ENCODE results near the gene HOXA7.

DNA sequence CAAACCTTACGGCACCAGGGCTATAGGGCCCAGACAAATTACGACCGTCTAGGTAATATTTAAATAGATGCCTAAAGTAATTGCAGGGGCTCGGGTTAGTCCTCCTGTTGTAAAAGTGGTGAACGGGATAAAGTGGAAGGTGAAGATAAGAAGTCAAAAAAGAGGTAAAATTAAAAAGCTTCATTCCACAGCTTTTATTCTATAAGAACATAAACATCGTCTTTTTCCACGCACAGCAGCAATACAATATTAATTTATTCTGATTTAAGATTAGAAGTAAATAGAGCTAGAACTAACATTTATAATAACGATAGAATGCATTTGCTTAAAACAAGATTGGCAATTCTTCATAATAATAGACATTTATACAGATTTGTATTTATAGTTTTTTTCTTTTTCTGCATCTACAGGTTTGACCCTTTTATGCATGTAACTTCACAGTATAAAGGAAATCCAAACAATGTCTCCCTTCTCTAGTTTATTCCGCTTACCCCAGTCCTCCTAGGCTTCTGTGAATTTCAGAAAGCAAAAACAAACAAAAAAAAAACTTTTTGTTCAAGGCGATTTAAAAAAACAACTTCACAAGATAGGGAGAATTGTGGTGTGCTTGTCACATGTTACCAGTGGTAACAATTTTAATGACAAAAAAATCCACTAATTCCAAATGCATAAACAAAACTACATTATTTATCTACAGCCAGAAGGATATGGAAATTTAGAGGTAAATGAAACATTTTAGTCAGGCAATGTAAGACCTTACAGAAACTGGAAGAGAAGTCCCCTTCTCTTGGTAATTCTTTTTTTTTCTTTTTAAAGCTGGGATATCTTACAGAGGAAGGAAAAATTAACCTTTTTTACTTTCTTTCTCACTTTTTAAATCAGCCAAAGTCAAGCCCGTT, 14.2 kb upstream of the HOXA7 start:
- TF ChIP-seq, protein P1, sequence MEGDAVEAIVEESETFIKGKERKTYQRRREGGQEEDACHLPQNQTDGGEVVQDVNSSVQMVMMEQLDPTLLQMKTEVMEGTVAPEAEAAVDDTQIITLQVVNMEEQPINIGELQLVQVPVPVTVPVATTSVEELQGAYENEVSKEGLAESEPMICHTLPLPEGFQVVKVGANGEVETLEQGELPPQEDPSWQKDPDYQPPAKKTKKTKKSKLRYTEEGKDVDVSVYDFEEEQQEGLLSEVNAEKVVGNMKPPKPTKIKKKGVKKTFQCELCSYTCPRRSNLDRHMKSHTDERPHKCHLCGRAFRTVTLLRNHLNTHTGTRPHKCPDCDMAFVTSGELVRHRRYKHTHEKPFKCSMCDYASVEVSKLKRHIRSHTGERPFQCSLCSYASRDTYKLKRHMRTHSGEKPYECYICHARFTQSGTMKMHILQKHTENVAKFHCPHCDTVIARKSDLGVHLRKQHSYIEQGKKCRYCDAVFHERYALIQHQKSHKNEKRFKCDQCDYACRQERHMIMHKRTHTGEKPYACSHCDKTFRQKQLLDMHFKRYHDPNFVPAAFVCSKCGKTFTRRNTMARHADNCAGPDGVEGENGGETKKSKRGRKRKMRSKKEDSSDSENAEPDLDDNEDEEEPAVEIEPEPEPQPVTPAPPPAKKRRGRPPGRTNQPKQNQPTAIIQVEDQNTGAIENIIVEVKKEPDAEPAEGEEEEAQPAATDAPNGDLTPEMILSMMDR (IDR thresholded peaks at IDR 0.05), result no peak
- no peak for TF ChIP-seq POLR2A (IDR thresholded peaks at IDR 0.05)
